ENCODE data around the gene KCNJ10.

- TF ChIP-seq EZH2 (optimal IDR thresholded peaks at IDR 0.05; ENCODE audit: low read depth, low read length) (no peak), CTCF (IDR thresholded peaks at IDR 0.05; ENCODE audit: low read length) (no peak)
Measured at GRCh38 chr1:159978107-159978398, 91.9 kb downstream of the KCNJ10 start.

All from MM.1S (cell line).